Activated T-helper 1 cell treated with anti-CD3 and anti-CD28 coated beads, Interleukin-12 subunit alpha, Interleukin-12 subunit beta, Interleukin-2, Interleukin-4 antibody, amounts not matched to agents 30 ng/mL and 10 ng/mL and 1 ng/mL, durations not matched to agents 14 hours and 24 hours and 36 hours (primary cell): ENCODE results near the gene ZWILCH. TPM values are rescaled to one million over a fixed set of nuclear protein-coding genes. Genes with fewer than 3 reads are reported as not detected.
"Not testable (repeated sequence)": the region's sequence is repeated elsewhere in the genome, so short reads cannot be mapped to it uniquely, and the experiment has no call there.

Experiments
- DNase-seq: peaks from one replicate; pipeline ENCODE4 v3.0.0; 2021; ENCODE audit warnings: low spot score
- H3K27ac Mint-ChIP-seq: one replicate; pipeline ENCODE4 v1.8.0; 2021; ENCODE audit warnings: mild to moderate bottlenecking, mixed read lengths
- H3K27me3 Mint-ChIP-seq: one replicate; pipeline ENCODE4 v1.8.0; 2022; ENCODE audit warnings: mild to moderate bottlenecking, moderate library complexity, mixed read lengths; ENCODE audit not compliant: insufficient read depth
- H3K36me3 Mint-ChIP-seq: one replicate; pipeline ENCODE4 v1.8.0; 2021; ENCODE audit warnings: low read depth, mixed read lengths
- H3K4me1 Mint-ChIP-seq: one replicate; pipeline ENCODE4 v1.8.0; 2021; ENCODE audit warnings: low read depth, mixed read lengths
- H3K4me3 Mint-ChIP-seq: one replicate; pipeline ENCODE4 v1.8.0; 2021; ENCODE audit warnings: mild to moderate bottlenecking, moderate library complexity, mixed read lengths
- H3K9me3 Mint-ChIP-seq: one replicate; pipeline ENCODE4 v1.8.0; 2021; ENCODE audit warnings: mixed read lengths
- intact Hi-C: fragments of 100-400 bp; cut with micrococcal nuclease; formaldehyde crosslinking; loops from one replicate; pipeline ENCODE4 v1.15.1; 2024
- total RNA-seq: library from RNA; stranded (reverse); gene quantifications from 2 replicates; pipeline ENCODE4 v1.2.3, GENCODE V29; 2022

Gene ZWILCH
- total RNA-seq = 37.5 and 42.2 TPM in 2 replicates

GRCh38 chr15:66504563-66505429, at the start of gene ZWILCH, which contains the start of gene RPL4:
Gene ZWILCH, plus strand, starts transcription at chr15:66505326. Its CDS starts 13 bp downstream, at chr15:66505339.
Gene RPL4, minus strand, starts transcription at chr15:66504855. Its CDS starts 65 bp downstream, at chr15:66504790.
- Mint-ChIP-seq H3K27me3 (no peaks in the 10 kb centered on the region), H3K9me3 (no peaks in the 10 kb centered on the region), H3K4me3 (peak within 1 kb of the TSS; percentile 99), H3K27ac (peak within 1 kb of the TSS; percentile 99), H3K36me3 (peaks cover 55% of the 10 kb centered on the region), H3K4me1 (peaks cover 55% of the 10 kb centered on the region)
- peak; percentile 77 for DNase-seq
- intact Hi-C loops = loop anchor here (1.0 to 10.0 kb wide), 8 partner anchors 7 to 1200 kb away; partner anchors contain the start of genes AAGAB, INTS14, IQCH and MAP2K1

DNA sequence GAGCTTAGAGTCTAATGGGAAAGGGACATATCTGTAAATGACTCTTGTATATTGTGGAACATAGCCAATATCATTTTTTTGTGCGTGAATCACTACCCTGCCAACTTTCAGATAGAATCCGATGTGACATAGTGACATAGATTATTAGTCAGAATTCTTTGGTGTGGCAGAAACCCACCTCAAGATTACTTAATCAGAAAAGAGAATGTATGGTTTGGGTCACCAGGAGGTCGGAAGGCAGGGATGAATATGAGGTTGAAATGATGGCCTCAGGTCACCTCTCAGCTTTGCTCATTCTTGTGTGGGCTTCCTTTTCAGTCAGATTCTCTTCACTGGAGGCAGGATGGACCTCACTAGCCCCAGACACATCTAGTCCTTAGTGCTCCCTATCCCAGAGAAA, 48.9 kb upstream of the ZWILCH start:
- intact Hi-C loops = no loop called here
- no peaks in the 10 kb centered on the region for H3K9me3 Mint-ChIP-seq
- no peak overlapping the region for H3K4me3 Mint-ChIP-seq
- H3K4me1 Mint-ChIP-seq = peaks cover 11% of the 10 kb centered on the region
- DNase-seq = no peak
- H3K36me3 Mint-ChIP-seq = peaks cover 21% of the 10 kb centered on the region
- H3K27ac Mint-ChIP-seq = no peak overlapping the region
- H3K27me3 Mint-ChIP-seq = no peaks in the 10 kb centered on the region

DNA sequence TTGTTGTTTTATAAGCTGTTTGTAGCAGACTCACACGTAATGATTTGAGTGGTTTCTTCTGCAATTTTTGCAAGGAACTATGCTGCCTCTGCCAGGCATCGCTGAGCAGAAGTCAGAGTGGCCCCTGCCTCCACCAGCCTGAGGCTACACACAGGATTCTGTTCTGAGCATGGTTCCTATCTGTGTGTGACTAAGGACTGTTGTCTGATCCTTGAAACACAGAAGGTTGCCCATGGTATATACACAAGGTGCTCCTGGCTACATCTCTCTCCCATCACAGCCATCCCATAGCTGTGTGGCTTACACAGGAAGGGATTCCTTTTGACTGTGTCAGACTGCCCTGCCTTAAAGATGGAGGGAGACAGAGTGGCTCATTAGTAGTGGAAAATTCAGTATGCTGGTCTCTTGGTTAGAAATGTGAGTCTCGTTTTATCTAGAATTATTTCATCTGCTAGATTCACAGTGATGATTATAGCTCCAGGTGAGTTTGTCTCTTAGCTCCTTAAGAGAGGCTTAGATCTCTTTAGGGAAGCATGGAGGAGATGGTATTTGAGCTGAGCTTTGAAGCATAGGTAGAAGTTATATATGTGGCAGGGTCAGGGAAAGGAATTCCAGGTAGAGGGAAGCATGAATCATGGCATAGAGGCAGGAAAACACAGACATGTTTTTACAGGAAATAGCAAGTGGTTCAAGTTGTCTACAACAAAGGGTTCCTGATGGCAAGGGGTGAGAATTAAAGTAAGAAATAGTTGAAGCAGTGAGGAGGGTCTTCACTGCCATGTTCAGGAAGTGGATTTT, 45.1 kb upstream of the ZWILCH start:
- Mint-ChIP-seq H3K4me3 (no peak overlapping the region), H3K27me3 (no peaks in the 10 kb centered on the region), H3K36me3 (peaks cover 24% of the 10 kb centered on the region), H3K9me3 (no peaks in the 10 kb centered on the region), H3K27ac (peak overlapping the region; percentile 16), H3K4me1 (peaks cover 11% of the 10 kb centered on the region)
- intact Hi-C loops = no loop called here
- DNase-seq = no peak

DNA sequence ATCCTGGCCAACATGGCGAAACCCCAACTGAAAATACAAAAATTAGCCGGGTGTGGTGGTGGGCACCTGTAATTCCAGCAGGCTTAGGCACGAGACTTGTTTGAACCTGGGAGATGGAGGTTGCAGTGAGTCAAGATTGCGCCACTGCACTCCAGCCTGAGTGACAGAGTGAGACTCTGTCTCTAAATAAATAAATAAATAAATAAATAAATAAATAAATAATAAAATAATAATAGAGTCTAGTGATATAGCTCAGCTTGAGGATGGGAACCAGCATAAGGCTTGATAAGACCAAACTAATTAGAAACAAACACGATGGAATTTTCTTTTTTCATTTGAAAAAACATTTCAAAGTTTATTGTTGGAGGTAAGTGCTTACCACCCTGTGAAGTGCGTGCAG, 43.8 kb upstream of the ZWILCH start:
- DNase-seq, intact Hi-C loops, H3K4me3 Mint-ChIP-seq, H3K27ac Mint-ChIP-seq, H3K9me3 Mint-ChIP-seq, H3K27me3 Mint-ChIP-seq: not testable (repeated sequence)
- Mint-ChIP-seq H3K36me3 (peaks cover 21% of the 10 kb centered on the region), H3K4me1 (peaks cover 11% of the 10 kb centered on the region)

DNA sequence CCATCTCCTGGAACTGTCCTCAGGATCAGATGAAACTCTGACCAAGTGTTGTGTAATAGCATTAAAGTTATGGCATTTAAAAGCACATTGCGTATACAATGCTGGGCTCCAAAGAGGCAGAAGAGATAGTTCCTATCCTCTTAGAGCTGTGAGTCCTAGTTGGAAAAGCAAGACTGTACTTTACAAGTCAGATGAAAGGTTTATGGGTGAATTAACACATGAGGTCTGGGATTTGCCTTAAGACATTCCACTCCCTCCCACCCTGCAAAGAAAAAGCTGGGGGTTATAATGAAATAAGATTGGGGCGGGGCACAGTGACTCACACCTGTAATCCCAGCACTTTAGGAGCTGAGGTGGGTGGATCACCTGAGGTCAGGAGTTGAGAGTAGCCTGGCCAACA, 43.2 kb upstream of the ZWILCH start:
- Mint-ChIP-seq H3K36me3 (peaks cover 19% of the 10 kb centered on the region), H3K4me3 (no peak overlapping the region), H3K4me1 (peaks cover 11% of the 10 kb centered on the region), H3K27me3 (no peaks in the 10 kb centered on the region), H3K27ac (no peak overlapping the region), H3K9me3 (no peaks in the 10 kb centered on the region)
- intact Hi-C loops = no loop called here
- DNase-seq = no peak

- Mint-ChIP-seq H3K27ac (no peak overlapping the region), H3K4me1 (peaks cover 11% of the 10 kb centered on the region), H3K9me3 (no peaks in the 10 kb centered on the region), H3K27me3 (no peaks in the 10 kb centered on the region), H3K4me3 (no peak overlapping the region), H3K36me3 (peaks cover 19% of the 10 kb centered on the region)
- no peak for DNase-seq
- intact Hi-C loops = no loop called here
These were observed 42.5 kb upstream of the ZWILCH start for GRCh38 chr15:66462627-66463026.

- H3K27ac Mint-ChIP-seq, H3K4me1 Mint-ChIP-seq, DNase-seq, H3K27me3 Mint-ChIP-seq, H3K9me3 Mint-ChIP-seq, intact Hi-C loops, H3K4me3 Mint-ChIP-seq: not testable (repeated sequence)
- H3K36me3 Mint-ChIP-seq = peaks cover 14% of the 10 kb centered on the region
These were observed 39.8 kb upstream of the ZWILCH start for GRCh38 chr15:66465294-66465693.

GRCh38 chr15:66467162-66468040, 37.7 kb upstream of the ZWILCH start:
- H3K4me1 Mint-ChIP-seq = peaks cover 22% of the 10 kb centered on the region
- DNase-seq, H3K4me3 Mint-ChIP-seq, H3K9me3 Mint-ChIP-seq, H3K27ac Mint-ChIP-seq, intact Hi-C loops, H3K27me3 Mint-ChIP-seq: not testable (repeated sequence)
- peaks cover 14% of the 10 kb centered on the region for H3K36me3 Mint-ChIP-seq

- intact Hi-C loops = loop anchor here (5.0 kb wide), 2 partner anchors 39 to 69 kb away; no protein-coding TSS in a partner anchor
- Mint-ChIP-seq H3K36me3 (peaks cover 16% of the 10 kb centered on the region), H3K4me1 (peaks cover 49% of the 10 kb centered on the region), H3K27ac (peak overlapping the region; percentile 42)
- not testable (repeated sequence) for H3K9me3 Mint-ChIP-seq, H3K27me3 Mint-ChIP-seq, DNase-seq, H3K4me3 Mint-ChIP-seq
These were observed 34.3 kb upstream of the ZWILCH start for GRCh38 chr15:66470825-66471224.

- H3K27me3 Mint-ChIP-seq = no peaks in the 10 kb centered on the region
- H3K4me1 Mint-ChIP-seq = peaks cover 61% of the 10 kb centered on the region
- DNase-seq = peak; percentile 52
- H3K9me3 Mint-ChIP-seq = no peaks in the 10 kb centered on the region
- H3K27ac Mint-ChIP-seq = peak overlapping the region; percentile 80
- intact Hi-C loops = loop anchor here (1.0 to 5.0 kb wide), 4 partner anchors 40 to 116 kb away; partner anchors contain the start of genes MAP2K1 and TIPIN
- peak overlapping the region; percentile 1 for H3K4me3 Mint-ChIP-seq
- H3K36me3 Mint-ChIP-seq = peaks cover 16% of the 10 kb centered on the region
These were observed 32.7 kb upstream of the ZWILCH start for GRCh38 chr15:66472176-66472999.

DNA sequence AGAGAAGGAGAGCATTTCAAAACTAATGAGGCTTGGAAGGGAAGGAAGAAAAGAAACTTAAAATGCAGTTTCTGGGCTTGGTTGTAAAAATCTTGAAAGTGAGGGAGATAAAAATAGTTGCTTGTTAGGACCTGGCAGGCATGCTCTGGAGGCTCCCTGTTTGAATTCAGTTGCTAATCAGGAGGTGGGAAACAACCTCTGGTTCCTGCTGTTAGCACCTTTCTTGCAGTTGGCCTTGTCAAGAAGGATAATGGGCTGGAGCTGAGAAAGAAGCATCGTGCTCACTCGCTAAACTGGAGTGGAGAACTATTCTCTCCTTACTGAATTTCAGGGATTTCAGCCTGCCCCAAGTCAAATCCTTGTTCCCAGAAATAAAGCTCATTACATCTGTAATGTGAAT, 31.0 kb upstream of the ZWILCH start:
- Mint-ChIP-seq H3K27me3 (no peaks in the 10 kb centered on the region), H3K4me1 (peaks cover 61% of the 10 kb centered on the region), H3K9me3 (no peaks in the 10 kb centered on the region), H3K27ac (peak overlapping the region; percentile 55), H3K36me3 (peaks cover 14% of the 10 kb centered on the region), H3K4me3 (no peak overlapping the region)
- DNase-seq = no peak
- intact Hi-C loops = loop anchor here (5.0 kb wide), 2 partner anchors 42 to 72 kb away; no protein-coding TSS in a partner anchor
